Esophagus squamous epithelium (tissue), 5 donors: ENCODE data around the gene DIMT1. TPM values are rescaled to one million over a fixed set of nuclear protein-coding genes. Genes with fewer than 3 reads are reported as not detected.

Experiments
- DNase-seq: peaks from one replicate; lab custom pipeline; 2025; lab: John Stamatoyannopoulos, UW
- H3K27ac ChIP-seq, 4 donors: fragments of 200-600 bp; sonication (generic); one replicate each; pipeline ENCODE4 v1.5.1; 2016 to 2019; ENCODE audit warnings: mild to moderate bottlenecking in 1 of 4
- H3K27me3 ChIP-seq, 4 donors: fragments of 200-600 bp; sonication (generic); 1 replicate in 3 of 4; 2 replicates in 1 of 4; pipeline versions ENCODE4 v1.5.1 to v1.6.0; 2017 to 2021; ENCODE audit warnings: antibody characterized with exemption in 1 of 4
- H3K36me3 ChIP-seq, 3 donors: fragments of 200-600 bp; sonication (generic); one replicate each; pipeline ENCODE4 v1.5.1; 2016 to 2019
- H3K4me1 ChIP-seq, 3 donors: fragments of 200-600 bp; sonication (generic); one replicate each; pipeline ENCODE4 v1.5.1; 2017 to 2019
- H3K4me3 ChIP-seq, 4 donors: fragments of 200-600 bp; sonication (generic); 1 replicate in 3 of 4; 2 replicates in 1 of 4; pipeline ENCODE4 v1.5.1; 2016 to 2019; ENCODE audit warnings: mild to moderate bottlenecking in 2 of 4, moderate library complexity in 1 of 4
- H3K9me3 ChIP-seq, 3 donors: fragments of 200-600 bp; sonication (generic); one replicate each; pipeline ENCODE4 v1.5.1; 2016 to 2019
- CTCF ChIP-seq, 6 experiments: fragments of 450-650 bp in 4 of 6; fragments of 200-600 bp in 2 of 6; sonication (generic) in 2 of 6; IDR thresholded peaks; one replicate each; pipeline ENCODE4 v1.5.1; 2016 to 2019; ENCODE audit warnings: antibody characterized with exemption in 6 of 6, mild to moderate bottlenecking in 4 of 6, moderate library complexity in 4 of 6
- POLR2A ChIP-seq, 4 donors: fragments of 450-650 bp; IDR thresholded peaks; one replicate each; pipeline ENCODE4 v1.6.1; 2017; ENCODE audit warnings: antibody characterized with exemption in 4 of 4, mild to moderate bottlenecking in 4 of 4, moderate library complexity in 3 of 4
- WGBS, 2 donors: methylation state at CpG; one replicate each; pipeline ENCODE4 v1.1.5; 2018; 5-methylcytosine and 5-hydroxymethylcytosine counted together
- intact Hi-C: fragments of 100-400 bp; cut with DNase I; formaldehyde crosslinking; loops from one replicate; pipeline ENCODE4 v1.15.0; 2022
- total RNA-seq, 4 donors: library from RNA; depleted of rRNA; stranded (reverse); fragments of >200 nt; gene quantifications; one replicate each; pipeline ENCODE4 v1.1.0, GENCODE V29; 2016
- donor health status: DM: yes; HTN: yes; CAD: no.

DIMT1 gene
- total RNA-seq, 4 donors from 2014 or later: 18.8 to 38.5 (median 26.8) TPM

GRCh38 chr5:62413711-62414110 is 10.0 kb upstream of the DIMT1 start:
- H3K4me3 ChIP-seq: peak overlapping the region in 3 of 4 donors; percentile 71 to 100 (median 93)
- peaks cover 5 to 28% (median 13%) of the 10 kb centered on the region in 3 donors for H3K4me1 ChIP-seq
- 49 to 60% methylated on average over 3 of the region's 3 CpGs for WGBS, 2 donors
- no peaks in the 10 kb centered on the region for H3K27me3 ChIP-seq
- no peak for DNase-seq
- no peaks in the 10 kb centered on the region for H3K9me3 ChIP-seq
- H3K36me3 ChIP-seq: peaks cover 0 to 11% (median 0%) of the 10 kb centered on the region in 3 donors
- TF ChIP-seq CTCF (IDR thresholded peaks at IDR 0.05) (no peak), POLR2A (IDR thresholded peaks at IDR 0.05) (no peak)
- no peak overlapping the region for H3K27ac ChIP-seq
- intact Hi-C loops: no loop called here

GRCh38 chr5:62412549-62413329 is 9.0 kb upstream of the DIMT1 start, which contains the start of gene IPO11:
Gene IPO11 (plus strand): TSS chr5:62412763. CDS start chr5:62437280, 24,517 bp downstream.
- DNase-seq: peak; percentile 88
- intact Hi-C loops: no loop called here
- TF ChIP-seq POLR2A (IDR thresholded peaks at IDR 0.05) (peak in 3 of 4 donors; percentile 57 to 67 (median 62)), CTCF (IDR thresholded peaks at IDR 0.05) (peak in 1 of 6 experiments; percentile 35)
- H3K27me3 ChIP-seq: no peaks in the 10 kb centered on the region
- H3K9me3 ChIP-seq: no peaks in the 10 kb centered on the region
- peak within 1 kb of the TSS; percentile 72 to 88 (median 80) for H3K27ac ChIP-seq
- H3K4me3 ChIP-seq: peak within 1 kb of the TSS; percentile 71 to 100 (median 84)
- 0 to 1% methylated on average over 26 to 63 of the region's 66 CpGs for WGBS, 2 donors
- peaks cover 0 to 2% (median 0%) of the 10 kb centered on the region in 3 donors for H3K36me3 ChIP-seq
- H3K4me1 ChIP-seq: peaks cover 5 to 28% (median 13%) of the 10 kb centered on the region in 3 donors

GRCh38 chr5:62395210-62395950 is 8.3 kb downstream of the DIMT1 start:
- Histone ChIP-seq H3K4me1 (peaks cover 0 to under 1% (median 0%) of the 10 kb centered on the region in 3 donors), H3K4me3 (no peak overlapping the region), H3K27me3 (no peaks in the 10 kb centered on the region), H3K9me3 (no peaks in the 10 kb centered on the region), H3K27ac (no peak overlapping the region), H3K36me3 (peaks cover 0 to 100% (median 31%) of the 10 kb centered on the region in 3 donors)
- intact Hi-C loops: no loop called here
- no peak for DNase-seq
- WGBS, 2 donors: 83 to 84% methylated on average over 4 of the region's 5 CpGs
- TF ChIP-seq CTCF (IDR thresholded peaks at IDR 0.05) (no peak), POLR2A (IDR thresholded peaks at IDR 0.05) (no peak)

GRCh38 chr5:62386824-62387223 is 16.9 kb downstream of the DIMT1 start:
- TF ChIP-seq CTCF (IDR thresholded peaks at IDR 0.05) (no peak), POLR2A (IDR thresholded peaks at IDR 0.05) (no peak)
- Histone ChIP-seq H3K4me1 (peaks cover 2 to 47% (median 12%) of the 10 kb centered on the region in 3 donors), H3K27ac (peak overlapping the region in 2 of 4 donors; percentile 74 to 79), H3K27me3 (no peaks in the 10 kb centered on the region), H3K9me3 (no peaks in the 10 kb centered on the region), H3K4me3 (no peak overlapping the region), H3K36me3 (peaks cover 0 to 90% (median 0%) of the 10 kb centered on the region in 3 donors)
- no peak for DNase-seq
- intact Hi-C loops: no loop called here
